ENCODE measurements around the gene LMOD3.

Gene LMOD3

GRCh38 chr3:69092030-69092516 lies 30.3 kb downstream of the LMOD3 start:
- no peak for TF ChIP-seq REST (IDR thresholded peaks at IDR 0.05; ENCODE audit: insufficient read depth in 1 of 2, low read depth in 2 of 2, low read length in 2 of 2)

GRCh38 chr3:69091389-69092029 lies 30.9 kb downstream of the LMOD3 start:
- TF ChIP-seq SIN3A (IDR thresholded peaks at IDR 0.05; ENCODE audit: borderline replicate concordance, insufficient read depth, low read length) (no peak), REST (IDR thresholded peaks at IDR 0.05; ENCODE audit: insufficient read depth in 1 of 2, low read depth in 2 of 2, low read length in 2 of 2) (no peak), TAF1 (IDR thresholded peaks at IDR 0.05; ENCODE audit: borderline replicate concordance, insufficient read depth, low read length) (no peak), POLR2AphosphoS5 (IDR thresholded peaks at IDR 0.05; ENCODE audit: low read depth, low read length) (no peak), FOXP2 (optimal IDR thresholded peaks at IDR 0.05; ENCODE audit: borderline replicate concordance, extremely low read depth, extremely low read length, insufficient read depth) (no peak)

GRCh38 chr3:69090021-69090420 lies 32.4 kb downstream of the LMOD3 start:
- TF ChIP-seq POLR2AphosphoS5 (IDR thresholded peaks at IDR 0.05; ENCODE audit: low read depth, low read length) (no peak), REST (IDR thresholded peaks at IDR 0.05; ENCODE audit: insufficient read depth in 1 of 2, low read depth in 2 of 2, low read length in 2 of 2) (no peak), FOXP2 (optimal IDR thresholded peaks at IDR 0.05; ENCODE audit: borderline replicate concordance, extremely low read depth, extremely low read length, insufficient read depth) (no peak), SIN3A (IDR thresholded peaks at IDR 0.05; ENCODE audit: borderline replicate concordance, insufficient read depth, low read length) (no peak), TAF1 (IDR thresholded peaks at IDR 0.05; ENCODE audit: borderline replicate concordance, insufficient read depth, low read length) (no peak)

- TF ChIP-seq FOXP2 (optimal IDR thresholded peaks at IDR 0.05; ENCODE audit: borderline replicate concordance, extremely low read depth, extremely low read length, insufficient read depth) = no peak
- TF ChIP-seq POLR2AphosphoS5 (IDR thresholded peaks at IDR 0.05; ENCODE audit: low read depth, low read length) = no peak
- TF ChIP-seq REST (IDR thresholded peaks at IDR 0.05; ENCODE audit: insufficient read depth in 1 of 2, low read depth in 2 of 2, low read length in 2 of 2) = no peak
- TF ChIP-seq TAF1 (IDR thresholded peaks at IDR 0.05; ENCODE audit: borderline replicate concordance, insufficient read depth, low read length) = no peak
- TF ChIP-seq SIN3A (IDR thresholded peaks at IDR 0.05; ENCODE audit: borderline replicate concordance, insufficient read depth, low read length) = no peak
These were observed 34.3 kb downstream of the LMOD3 start for GRCh38 chr3:69088063-69088462.

Data from PFSK-1 (cell line).